ENCODE measurements around the gene SUMF1.

DNA sequence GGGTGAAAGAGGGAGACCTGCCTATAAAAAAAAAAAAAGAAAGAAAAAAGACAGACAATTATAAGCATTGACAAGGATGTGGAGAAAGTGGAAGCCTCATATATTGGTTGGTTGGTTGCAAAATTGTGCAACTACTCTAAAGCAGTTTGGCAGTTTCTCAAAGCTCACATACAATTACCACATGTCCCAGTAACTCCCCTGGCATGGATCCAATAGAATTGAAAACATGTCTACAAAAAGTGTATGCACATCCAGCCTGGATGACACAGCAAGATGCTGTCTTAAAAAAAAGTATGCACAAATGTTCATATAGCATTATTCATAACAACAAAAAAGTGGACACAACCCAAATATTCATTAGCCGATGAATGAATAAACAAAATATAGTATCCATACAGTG is 144.4 kb downstream of the SUMF1 start:
- TF ChIP-seq YY1 (IDR thresholded peaks at IDR 0.05; ENCODE audit: insufficient read depth, insufficient read length) (no peak), ZNF274 (IDR thresholded peaks at IDR 0.05; ENCODE audit: low read depth, low read length) (no peak)

All from NT2/D1 (cell line).